ENCODE measurements around the gene TMEM185A.

DNA sequence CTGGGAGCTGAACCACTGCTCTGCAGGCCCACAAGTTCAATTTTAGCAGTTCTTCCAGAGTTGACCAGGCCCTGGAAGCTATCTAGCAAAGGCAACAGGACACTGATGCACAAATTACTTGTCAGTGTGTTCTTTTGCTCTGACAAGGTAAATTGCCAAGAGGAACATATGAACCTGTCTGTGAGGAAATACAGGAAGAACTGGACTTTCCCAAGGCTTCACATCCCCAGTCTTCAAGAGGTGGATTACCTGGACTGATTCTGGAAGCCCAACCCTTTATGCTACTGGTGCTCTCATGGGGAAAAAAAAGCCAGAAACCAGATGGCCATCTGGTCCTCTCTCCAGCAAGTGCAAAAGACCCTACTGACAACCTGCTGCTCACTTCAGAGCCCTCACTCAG, 1.9 kb upstream of the TMEM185A start:
- TF ChIP-seq EZH2phosphoT487 (IDR thresholded peaks at IDR 0.05; ENCODE audit: insufficient read depth, low read depth) (no peak), EZH2 (IDR thresholded peaks at IDR 0.05; ENCODE audit: insufficient read depth, poor library complexity, severe bottlenecking) (no peak)

Measured in GM23248 (cell line).